SK-N-SH (cell line): ENCODE data around the gene IWS1. TPM values are rescaled to one million over a fixed set of nuclear protein-coding genes. Genes with fewer than 3 reads are reported as not detected.

Experiments
- CTCF ChIA-PET: fragments of 300-600, 350-600 bp; formaldehyde crosslinking; extraction: SDS; loops from one replicate; lab custom pipeline; 2021; lab: Yijun Ruan, JAX
- POLR2A ChIA-PET: fragments of 350-600 bp; sonication (Branson Sonifier 250); formaldehyde crosslinking; extraction: SDS; loops from one replicate; lab custom pipeline; 2020; ENCODE audit warnings: antibody characterized with exemption, inconsistent platforms; lab: Yijun Ruan, JAX
- DNase-seq: peaks from one replicate; pipeline ENCODE4 v3.0.0; 2012
- H2AFZ ChIP-seq: fragments of 200-600 bp; sonication (generic); 2 replicates; pipeline ENCODE4 v1.8.1; 2016; ENCODE audit warnings: antibody characterized with exemption, mild to moderate bottlenecking, low read depth
- H3F3A ChIP-seq: fragments of 200-600 bp; sonication (generic); replicated peaks from 2 replicates; pipeline ENCODE3; 2016; ENCODE audit warnings: antibody characterized with exemption, mild to moderate bottlenecking; ENCODE audit not compliant: insufficient read depth
- H3K27ac ChIP-seq, 2 experiments: fragments of 200-500 bp in 1 of 2; fragments of 200-600 bp in 1 of 2; sonication (Bioruptor generic) in 1 of 2; sonication (generic), shearing (Covaris generic) in 1 of 2; 2 replicates each; pipeline versions ENCODE4 v1.5.1 to v1.6.1; 2014 to 2016; ENCODE audit warnings: low read depth in 2 of 2, inconsistent platforms in 1 of 2, low read length in 1 of 2, mild to moderate bottlenecking in 1 of 2, mixed read lengths in 1 of 2
- H3K27me3 ChIP-seq: fragments of 200-600 bp; sonication (generic), shearing (Covaris generic); 2 replicates; pipeline ENCODE4 v1.6.1; 2016; ENCODE audit warnings: mixed run types; ENCODE audit not compliant: insufficient read depth
- H3K36me3 ChIP-seq, 2 experiments: fragments of 200-500 bp in 1 of 2; fragments of 200-600 bp in 1 of 2; sonication (Bioruptor generic) in 1 of 2; sonication (generic) in 1 of 2; replicated peaks in 1 of 2; 2 replicates each; pipeline versions ENCODE3 to v1.5.1; 2014 to 2016; ENCODE audit warnings: low read length in 1 of 2, mild to moderate bottlenecking in 1 of 2; ENCODE audit not compliant: insufficient read depth in 2 of 2, control insufficient read depth in 1 of 2
- H3K4me1 ChIP-seq, 2 experiments: fragments of 200-500 bp in 1 of 2; fragments of 200-600 bp in 1 of 2; sonication (Bioruptor generic) in 1 of 2; sonication (generic), shearing (Covaris generic) in 1 of 2; 2 replicates each; pipeline versions ENCODE4 v1.5.1 to v1.6.1; 2014 to 2016; ENCODE audit warnings: low read depth in 1 of 2, low read length in 1 of 2, mixed run types in 1 of 2; ENCODE audit not compliant: insufficient read depth in 2 of 2, control insufficient read depth in 1 of 2
- H3K4me2 ChIP-seq: fragments of 200-600 bp; sonication (generic), shearing (Covaris generic); 2 replicates; pipeline ENCODE4 v1.6.1; 2017; ENCODE audit warnings: mixed run types
- H3K4me3 ChIP-seq, 2 experiments: fragments of 200-500 bp in 1 of 2; fragments of 200-600 bp in 1 of 2; sonication (Bioruptor generic) in 1 of 2; sonication (generic), shearing (Covaris generic) in 1 of 2; 2 replicates each; pipeline versions ENCODE4 v1.5.1 to v1.8.1; 2014 to 2016; ENCODE audit warnings: low read depth in 2 of 2, inconsistent platforms in 1 of 2, low read length in 1 of 2, mild to moderate bottlenecking in 1 of 2, mixed read lengths in 1 of 2, moderate library complexity in 1 of 2
- H3K79me2 ChIP-seq: fragments of 200-600 bp; sonication (generic); 2 replicates; pipeline ENCODE4 v1.8.1; 2017; ENCODE audit warnings: mild to moderate bottlenecking; ENCODE audit not compliant: insufficient read depth
- H3K9ac ChIP-seq: fragments of 200-600 bp; sonication (generic); 2 replicates; pipeline ENCODE4 v1.6.1; 2017; ENCODE audit warnings: mixed run types
- H3K9me2 ChIP-seq: fragments of 200-600 bp; sonication (generic); 2 replicates; pipeline ENCODE4 v1.6.1; 2017; ENCODE audit warnings: mixed run types
- H3K9me3 ChIP-seq: fragments of 200-600 bp; sonication (generic); 2 replicates; pipeline ENCODE4 v1.6.1; 2017; ENCODE audit warnings: mixed run types, mild to moderate bottlenecking, moderate library complexity
- H4K20me1 ChIP-seq: fragments of 200-600 bp; sonication (generic); 2 replicates; pipeline ENCODE4 v1.6.1; 2017; ENCODE audit warnings: mild to moderate bottlenecking, mixed run types; ENCODE audit not compliant: insufficient read depth
- CHD2 ChIP-seq: fragments of 150-350 bp; IDR thresholded peaks from 2 replicates; pipeline ENCODE4 v1.6.1; 2018; ENCODE audit warnings: low read length; ENCODE audit not compliant: partially characterized antibody
- ELF1 ChIP-seq: IDR thresholded peaks from 2 replicates; pipeline ENCODE4 v1.4.0; 2012
- EZH2phosphoT487 ChIP-seq: fragments of 200-600 bp; sonication (generic); IDR thresholded peaks from 2 replicates; pipeline ENCODE4 v1.6.1; 2017; ENCODE audit warnings: low read depth, mixed run types, mild to moderate bottlenecking, antibody characterized with exemption, moderate library complexity, borderline replicate concordance
- FOSL2 ChIP-seq: IDR thresholded peaks from 2 replicates; pipeline ENCODE4 v1.4.0; 2012; ENCODE audit warnings: low read depth, mild to moderate bottlenecking, moderate library complexity, borderline replicate concordance
- FOXM1 ChIP-seq: IDR thresholded peaks from 2 replicates; pipeline ENCODE4 v1.4.0; 2012; ENCODE audit warnings: low read depth, mild to moderate bottlenecking
- GABPA ChIP-seq: IDR thresholded peaks from 2 replicates; pipeline ENCODE4 v1.4.0; 2012; ENCODE audit warnings: low read depth, mild to moderate bottlenecking
- GATA2 ChIP-seq: sonication (generic); formaldehyde crosslinking; IDR thresholded peaks from 2 replicates; pipeline ENCODE4 v1.5.0; 2020; ENCODE audit warnings: mild to moderate bottlenecking, missing genetic modification reagents
- IRF3 ChIP-seq: fragments of 150-350 bp; IDR thresholded peaks from 2 replicates; pipeline ENCODE4 v1.6.1; 2016; ENCODE audit warnings: mild to moderate bottlenecking, low read depth, low read length
- PBX3 ChIP-seq: IDR thresholded peaks from 2 replicates; pipeline ENCODE4; 2012
- POLR2AphosphoS5 ChIP-seq: IDR thresholded peaks from 2 replicates; pipeline ENCODE4 v1.6.1; 2012; ENCODE audit warnings: low read depth, low read length
- RFX5 ChIP-seq: IDR thresholded peaks from 2 replicates; pipeline ENCODE4 v1.6.1; 2012; ENCODE audit warnings: mild to moderate bottlenecking, improper control_type of control experiment, low read length
- SIN3A ChIP-seq: IDR thresholded peaks from 2 replicates; pipeline ENCODE4 v1.6.1; 2012; ENCODE audit warnings: low read depth, mild to moderate bottlenecking, low read length, moderate library complexity, borderline replicate concordance
- SMC3 ChIP-seq: IDR thresholded peaks from 2 replicates; pipeline ENCODE4 v1.6.1; 2012; ENCODE audit warnings: low read depth, low read length, improper control_type of control experiment
- TCF12 ChIP-seq: IDR thresholded peaks from 2 replicates; pipeline ENCODE4 v1.4.0; 2012
- TEAD4 ChIP-seq: IDR thresholded peaks from 2 replicates; pipeline ENCODE4 v1.4.0; 2012; ENCODE audit warnings: mild to moderate bottlenecking, borderline replicate concordance; ENCODE audit not compliant: insufficient read depth
- YY1 ChIP-seq: IDR thresholded peaks from 2 replicates; pipeline ENCODE4 v1.4.0; 2012; ENCODE audit warnings: low read depth, mild to moderate bottlenecking
- ZBTB33 ChIP-seq: IDR thresholded peaks from 2 replicates; pipeline ENCODE4 v1.4.0; 2012; ENCODE audit warnings: low read depth, borderline replicate concordance
- WGBS: methylation state at CpG from one replicate; pipeline ENCODE4 v1.1.6; 2017; ENCODE audit warnings: low lambda C conversion rate; 5-methylcytosine and 5-hydroxymethylcytosine counted together
- polyA plus RNA-seq, 3 experiments: library from polyadenylated mRNA; depleted of rRNA; stranded (reverse); fragments of >200 nt; gene quantifications; 2 replicates each; pipeline ENCODE4 v1.2.3, GENCODE V29; 2012

Gene IWS1
- polyA plus RNA-seq, 1 of the 3 experiments (the other 2 are of a cell fraction) = 24.6 TPM

GRCh38 chr2:127463155-127463991 is 62.9 kb downstream of the IWS1 start:
- H3K9ac ChIP-seq = no peak overlapping the region
- H3K9me2 ChIP-seq = no peaks in the 10 kb centered on the region
- DNase-seq = peak; percentile 49
- H3K27ac ChIP-seq = no peak overlapping the region
- no peaks in the 10 kb centered on the region for H3F3A ChIP-seq
- ChIA-PET POLR2A (no interaction called here), CTCF (interaction anchor here (1.0 to 1.9 kb wide), 3 partner anchors 10 to 186 kb away, joined by 3 to 7 read pairs (median 3); no protein-coding TSS in a partner anchor)
- H3K36me3 ChIP-seq = no peaks in the 10 kb centered on the region
- H3K79me2 ChIP-seq = no peaks in the 10 kb centered on the region
- H3K9me3 ChIP-seq = no peaks in the 10 kb centered on the region
- H2AFZ ChIP-seq = no peak overlapping the region
- 84% methylated on average over 16 of the region's 19 CpGs for WGBS
- no peak overlapping the region for H3K4me3 ChIP-seq
- TF ChIP-seq TCF12 (no peak), FOSL2 (no peak), PBX3 (no peak), FOXM1 (no peak), GABPA (no peak), EZH2phosphoT487 (no peak), IRF3 (no peak), POLR2AphosphoS5 (no peak), RFX5 (no peak), SIN3A (no peak), ELF1 (no peak), SMC3 (no peak)
- no peaks in the 10 kb centered on the region; a peak in 1 of 4 replicates for H3K4me1 ChIP-seq
- no peaks in the 10 kb centered on the region for H3K27me3 ChIP-seq
- no peak overlapping the region for H3K4me2 ChIP-seq
- H4K20me1 ChIP-seq = no peaks in the 10 kb centered on the region

GRCh38 chr2:127462461-127462860 is 63.8 kb downstream of the IWS1 start:
- Histone ChIP-seq H2AFZ (no peak overlapping the region), H3K27ac (no peak overlapping the region), H3K4me1 (no peaks in the 10 kb centered on the region; a peak in 1 of 4 replicates), H3K27me3 (no peaks in the 10 kb centered on the region), H4K20me1 (no peaks in the 10 kb centered on the region), H3K79me2 (no peaks in the 10 kb centered on the region), H3K4me2 (no peak overlapping the region), H3K9ac (no peak overlapping the region), H3K36me3 (no peaks in the 10 kb centered on the region), H3K9me2 (no peaks in the 10 kb centered on the region), H3K9me3 (no peaks in the 10 kb centered on the region), H3K4me3 (no peak overlapping the region), H3F3A (no peaks in the 10 kb centered on the region)
- TF ChIP-seq GATA2 (no peak), FOSL2 (no peak), ZBTB33 (no peak), YY1 (no peak), TEAD4 (no peak), POLR2AphosphoS5 (no peak), CHD2 (no peak)
- DNase-seq = no peak
- POLR2A ChIA-PET = no interaction called here
- WGBS = 87% methylated on average over 3 of the region's 3 CpGs
- CTCF ChIA-PET = interaction anchor here (1.0 to 1.9 kb wide), 2 partner anchors 9 to 17 kb away, joined by 3 to 7 read pairs; no protein-coding TSS in a partner anchor
